HG02943 (cell line): Measurements from ENCODE around the gene INTS3.
"Not testable (repeated sequence)": the region's sequence is repeated elsewhere in the genome, so short reads cannot be mapped to it uniquely, and the experiment has no call there.

ENCODE experiments used
- ATAC-seq: cut with Tn5 transposase; IDR thresholded peaks from one replicate; pipeline ENCODE4 v1.9.1; 2021; ENCODE audit warnings: mild to moderate bottlenecking, low read depth, moderate library complexity; ENCODE audit not compliant: unreplicated experiment

INTS3 gene

GRCh38 chr1:153775458-153776327 lies 47.8 kb downstream of the INTS3 start:
- peak; percentile 53 for ATAC-seq

GRCh38 chr1:153776352-153776751 lies 48.5 kb downstream of the INTS3 start:
- no peak for ATAC-seq

GRCh38 chr1:153776845-153777370 lies 49.1 kb downstream of the INTS3 start:
- ATAC-seq = no peak

- no peak for ATAC-seq
These were observed 49.8 kb downstream of the INTS3 start for GRCh38 chr1:153777648-153778047.

GRCh38 chr1:153778051-153778823 lies 50.4 kb downstream of the INTS3 start:
- no peak for ATAC-seq

- no peak for ATAC-seq
These were observed 51.1 kb downstream of the INTS3 start for GRCh38 chr1:153778824-153779519.

GRCh38 chr1:153779781-153780541 lies 52.1 kb downstream of the INTS3 start:
- ATAC-seq = no peak

- ATAC-seq = no peak
These were observed 52.7 kb downstream of the INTS3 start for GRCh38 chr1:153780551-153780950.

- not testable (repeated sequence) for ATAC-seq
These were observed 54.8 kb downstream of the INTS3 start for GRCh38 chr1:153782648-153783047.

GRCh38 chr1:153783233-153784190 lies 55.7 kb downstream of the INTS3 start:
- ATAC-seq = peak; percentile 75

- ATAC-seq = no peak
These were observed 58.4 kb downstream of the INTS3 start for GRCh38 chr1:153786038-153786790.

GRCh38 chr1:153789478-153790034 lies 61.7 kb downstream of the INTS3 start:
- no peak for ATAC-seq

- no peak for ATAC-seq
These were observed 62.6 kb downstream of the INTS3 start for GRCh38 chr1:153790313-153790965.

- peak; percentile 82 for ATAC-seq
These were observed 63.3 kb downstream of the INTS3 start for GRCh38 chr1:153790966-153791647.

GRCh38 chr1:153791648-153792253 lies 63.9 kb downstream of the INTS3 start:
- peak; percentile 7 for ATAC-seq

- no peak for ATAC-seq
These were observed 64.8 kb downstream of the INTS3 start for GRCh38 chr1:153792631-153793041.
